Measurements from ENCODE around the gene DUSP7.

The DUSP7 gene

DNA sequence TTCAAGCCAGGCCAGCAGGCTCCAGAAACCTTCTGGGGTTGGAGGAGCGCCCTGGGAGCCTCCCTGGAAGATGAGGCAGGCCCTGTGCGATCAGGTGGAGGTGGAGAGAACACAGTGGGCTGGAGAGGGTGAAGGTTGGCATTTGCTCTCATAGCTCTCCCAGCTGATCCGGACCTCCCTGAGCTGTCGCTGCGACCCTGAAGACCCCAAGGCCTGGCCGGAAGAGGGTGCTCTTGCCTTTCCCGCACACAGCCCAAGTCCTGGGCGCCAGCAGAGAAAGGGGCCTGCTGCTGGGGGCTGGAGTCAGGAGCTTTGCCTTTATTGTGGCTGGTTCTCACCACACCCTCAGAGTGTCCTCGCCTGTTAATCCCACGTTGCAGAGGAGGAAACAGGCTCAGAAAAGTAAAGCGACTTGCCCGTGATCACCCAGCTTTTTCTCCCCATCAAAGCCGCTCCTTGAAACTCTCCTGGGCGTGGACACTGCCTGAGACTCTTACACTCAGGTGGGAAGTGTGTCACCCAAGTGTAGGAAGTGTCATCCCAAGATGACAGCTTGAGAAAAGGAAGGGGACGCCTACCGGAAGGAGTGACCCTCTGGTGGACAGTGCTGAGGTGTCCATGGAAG is 52.1 kb downstream of the DUSP7 start:
- DNase-seq, result no peak

DNA sequence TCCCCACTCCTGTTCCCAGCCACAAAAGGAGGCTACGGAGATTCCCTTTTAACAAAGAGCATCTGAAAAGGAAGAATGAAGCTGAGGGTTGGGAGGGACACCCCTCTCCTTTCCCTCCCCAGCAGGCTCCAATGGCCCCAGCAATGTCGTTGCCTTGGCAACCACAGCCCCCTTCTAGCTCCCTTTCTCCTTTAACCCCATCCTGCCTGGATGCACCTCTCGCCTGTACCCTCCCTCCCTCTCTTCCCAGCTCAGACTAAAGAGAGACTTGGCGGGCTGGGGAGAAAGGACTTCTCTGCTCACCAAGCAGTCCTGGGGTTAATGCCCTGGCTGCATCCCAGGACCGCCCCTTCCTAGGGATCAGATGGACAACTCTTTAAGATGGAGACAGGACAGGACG is 53.6 kb downstream of the DUSP7 start:
- DNase-seq, result no peak

DNA sequence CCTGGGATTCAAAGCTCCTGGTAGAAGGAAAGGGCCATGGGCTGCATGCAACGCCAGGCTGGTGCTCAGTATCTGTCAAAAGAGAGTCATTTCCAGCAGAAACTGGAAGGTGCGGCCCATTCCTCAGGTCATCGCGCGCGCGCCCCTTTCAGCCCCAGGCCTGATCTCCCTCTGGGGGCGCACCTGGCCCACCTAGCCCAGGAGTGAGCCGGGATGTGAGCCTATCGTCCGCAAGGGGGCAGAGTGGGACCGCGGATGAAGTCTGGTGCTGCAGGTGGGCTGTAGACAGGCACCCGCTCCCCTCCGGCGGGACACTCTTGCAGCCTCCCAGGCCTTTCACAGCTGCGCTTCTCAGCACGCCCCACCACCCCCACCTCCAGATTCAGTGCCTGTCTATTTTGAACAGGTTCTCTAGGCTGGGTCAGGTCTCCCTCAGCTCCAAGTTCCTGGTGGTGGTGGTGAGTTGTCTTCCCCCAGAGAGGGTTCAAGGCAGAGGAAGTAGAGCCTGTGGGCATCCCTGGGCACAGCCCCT is 54.9 kb downstream of the DUSP7 start:
- peak; percentile 47 for DNase-seq

DNA sequence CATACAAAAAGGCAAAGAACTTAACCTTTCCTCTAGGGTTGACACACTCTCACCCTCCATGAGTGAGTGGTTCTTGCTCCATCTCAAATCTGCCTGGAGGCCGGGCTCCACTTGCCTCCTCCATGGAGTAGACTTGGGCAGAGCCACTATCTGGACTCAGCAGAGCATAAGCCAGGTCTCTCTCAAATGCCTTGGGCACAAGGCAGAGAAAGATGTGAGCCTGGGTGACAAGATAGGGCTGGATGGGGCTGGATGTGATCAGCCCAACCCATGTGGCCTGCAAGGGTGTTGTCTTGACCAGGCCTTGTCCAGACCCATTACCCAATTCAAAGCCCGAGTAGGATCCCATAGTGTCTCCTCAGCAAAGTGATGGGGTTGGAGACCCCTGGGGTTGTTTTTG is 56.5 kb downstream of the DUSP7 start:
- DNase-seq, result no peak

Data from inflammatory macrophage treated with lipopolysaccharide for 4 hours (primary cell).